ENCODE data around the gene TMEM202. TPM values are rescaled to one million over a fixed set of nuclear protein-coding genes. Genes with fewer than 3 reads are reported as not detected.

TMEM202 gene, protein sequence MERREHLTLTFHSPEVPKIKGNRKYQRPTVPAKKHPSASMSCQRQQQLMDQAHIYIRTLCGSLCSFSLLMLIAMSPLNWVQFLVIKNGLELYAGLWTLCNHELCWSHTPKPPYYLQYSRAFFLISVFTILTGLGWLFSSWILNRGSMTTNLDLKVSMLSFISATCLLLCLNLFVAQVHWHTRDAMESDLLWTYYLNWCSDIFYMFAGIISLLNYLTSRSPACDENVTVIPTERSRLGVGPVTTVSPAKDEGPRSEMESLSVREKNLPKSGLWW
- total RNA-seq (not detected), polyA plus RNA-seq (not detected)

DNA sequence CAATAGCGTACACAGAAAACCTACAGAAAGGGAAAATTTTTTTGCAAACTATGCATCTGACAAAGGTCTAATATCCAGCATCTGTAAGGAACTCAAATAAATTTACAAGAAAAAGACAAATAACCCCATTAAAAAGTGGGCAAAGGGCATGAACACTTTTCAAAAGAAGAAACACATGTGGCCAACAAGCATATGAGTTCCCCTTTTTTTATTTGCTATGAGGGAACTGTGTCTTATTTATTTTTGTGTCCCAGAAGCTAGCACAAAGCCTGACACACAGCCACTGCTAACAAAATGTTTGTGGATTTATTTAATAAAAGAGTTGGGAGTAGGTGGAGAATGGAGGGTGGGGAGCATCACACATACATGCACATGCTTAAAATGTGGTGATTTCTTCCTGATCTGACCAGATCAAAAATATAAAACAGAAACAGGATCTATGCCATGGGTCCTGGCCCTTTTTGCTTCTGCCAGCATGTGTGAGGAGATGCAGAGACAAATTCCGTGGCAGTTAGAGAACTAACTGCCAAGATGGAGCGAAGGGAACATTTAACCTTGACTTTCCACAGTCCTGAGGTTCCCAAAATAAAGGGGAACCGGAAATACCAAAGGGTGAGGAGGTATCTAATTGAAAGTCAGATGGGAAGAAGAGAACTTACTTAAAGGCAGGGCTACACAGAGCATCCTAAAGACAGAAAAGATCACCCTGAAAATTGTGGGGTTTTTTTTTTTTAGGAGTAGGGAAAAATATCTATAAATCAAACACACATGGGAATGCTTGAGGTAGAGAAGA lies at the start of gene TMEM202:
TSS of gene TMEM202 (plus strand) at position 510 of the 793 bp plus-strand sequence. CDS start at position 532, 22 bp downstream.
- WGBS: 67% methylated on average over 4 of the region's 4 CpGs
- DNase-seq (ENCODE audit: extremely low spot score): no peak
- H3K4me3 ChIP-seq (ENCODE audit: low read depth, low read length): no peak within 1 kb of the TSS
- H3K27ac ChIP-seq (ENCODE audit: low read depth): no peak within 1 kb of the TSS
- H3K4me1 ChIP-seq (ENCODE audit: insufficient read depth): no peaks in the 10 kb centered on the region
- no peaks in the 10 kb centered on the region for H3K36me3 ChIP-seq (ENCODE audit: insufficient read depth)

DNA sequence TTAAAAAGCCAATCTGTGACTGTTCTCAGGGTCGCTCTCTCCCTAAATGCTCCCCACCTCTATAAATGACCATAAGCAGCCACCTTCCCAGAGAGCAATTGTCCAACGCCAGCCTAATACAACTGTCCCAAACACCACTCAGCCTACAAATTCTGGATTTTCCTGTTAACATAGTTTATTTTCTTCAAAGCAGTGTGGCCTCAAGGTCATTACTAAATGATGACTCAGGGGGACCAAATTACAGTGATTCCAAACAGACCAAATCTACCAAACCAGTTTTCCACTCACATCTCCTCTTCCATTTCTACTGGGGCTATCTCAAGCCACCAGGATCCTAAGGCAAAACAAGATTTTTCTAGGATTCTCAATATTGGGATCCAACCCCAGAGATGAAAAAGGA lies 44.8 kb upstream of the TMEM202 start:
- no peak overlapping the region for H3K4me3 ChIP-seq (ENCODE audit: low read depth, low read length)
- 93% methylated on average over 2 of the region's 2 CpGs for WGBS
- DNase-seq (ENCODE audit: extremely low spot score): no peak
- H3K4me1 ChIP-seq (ENCODE audit: insufficient read depth): no peaks in the 10 kb centered on the region
- H3K36me3 ChIP-seq (ENCODE audit: insufficient read depth): peaks cover 10% of the 10 kb centered on the region
- no peak overlapping the region for H3K27ac ChIP-seq (ENCODE audit: low read depth)

DNA sequence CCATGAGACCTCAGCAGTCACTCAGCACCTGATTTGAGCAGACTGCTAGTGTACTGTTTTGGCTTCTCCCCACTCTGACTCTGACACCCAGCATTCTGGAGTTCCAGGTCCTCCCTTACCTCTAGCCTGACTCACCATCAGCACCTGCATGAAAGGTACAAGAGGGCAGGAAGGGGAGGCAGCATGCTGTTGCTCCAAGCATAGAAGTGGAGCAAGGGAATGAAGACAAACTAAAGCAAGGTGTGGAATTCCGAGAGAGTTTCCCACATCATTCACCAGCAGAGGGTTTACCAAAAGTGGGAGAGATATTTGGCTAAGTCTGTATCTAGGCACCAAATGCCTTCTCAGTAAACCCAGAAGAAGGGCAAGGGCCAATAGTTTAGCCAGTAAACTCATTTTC lies 43.6 kb upstream of the TMEM202 start:
- DNase-seq (ENCODE audit: extremely low spot score): no peak
- no peak overlapping the region for H3K27ac ChIP-seq (ENCODE audit: low read depth)
- no peak overlapping the region for H3K4me3 ChIP-seq (ENCODE audit: low read depth, low read length)
- peaks cover 10% of the 10 kb centered on the region for H3K36me3 ChIP-seq (ENCODE audit: insufficient read depth)
- no peaks in the 10 kb centered on the region for H3K4me1 ChIP-seq (ENCODE audit: insufficient read depth)
- 85% methylated on average over 1 of the region's 1 CpG for WGBS

DNA sequence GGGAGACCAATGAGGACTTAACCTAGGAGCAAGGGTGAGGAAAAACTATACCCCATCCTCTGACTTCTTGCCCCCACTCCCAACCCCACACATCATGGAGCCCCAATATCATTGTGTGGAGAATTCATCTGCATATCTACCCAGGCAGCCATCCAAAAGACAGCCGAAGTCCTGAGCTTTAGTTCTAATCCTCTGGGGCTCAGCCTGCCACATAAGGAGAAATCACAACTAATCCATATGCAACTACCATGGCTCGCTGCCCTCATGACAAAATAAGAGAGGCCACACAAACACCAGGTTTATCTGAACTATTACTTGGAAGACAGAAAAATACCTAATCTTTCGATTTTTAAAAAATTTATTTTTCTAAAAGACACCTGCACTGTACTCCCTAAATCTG lies 40.0 kb upstream of the TMEM202 start:
- Histone ChIP-seq H3K27ac (ENCODE audit: low read depth) (no peak overlapping the region), H3K36me3 (ENCODE audit: insufficient read depth) (no peaks in the 10 kb centered on the region), H3K4me3 (ENCODE audit: low read depth, low read length) (no peak overlapping the region), H3K4me1 (ENCODE audit: insufficient read depth) (no peaks in the 10 kb centered on the region)
- 61% methylated on average over 3 of the region's 3 CpGs for WGBS
- no peak for DNase-seq (ENCODE audit: extremely low spot score)

DNA sequence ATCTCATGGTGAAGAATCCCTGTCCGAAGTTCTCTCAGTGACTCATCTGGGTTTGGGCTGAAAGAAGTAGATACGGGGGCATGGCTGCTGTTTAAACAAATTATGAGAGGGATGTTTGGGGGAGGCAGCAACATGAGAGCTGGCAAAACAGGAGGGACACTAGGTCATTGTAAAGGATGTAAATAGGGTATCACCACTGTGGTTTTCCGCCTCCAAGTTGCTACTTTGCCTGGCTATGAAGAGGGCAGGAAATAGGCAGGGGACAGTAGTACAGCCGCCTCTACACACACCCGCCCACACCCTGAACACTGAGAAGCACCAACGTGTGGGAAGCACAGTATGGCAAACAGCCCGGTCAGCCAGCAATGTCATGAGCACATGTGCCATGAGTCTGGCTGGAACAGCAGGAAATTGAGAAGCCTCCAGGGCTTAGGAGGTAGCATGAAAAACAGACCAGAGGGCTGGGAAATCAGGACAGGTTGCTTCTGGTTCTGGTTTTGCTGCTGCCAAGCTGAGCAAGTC lies 39.4 kb upstream of the TMEM202 start:
- DNase-seq (ENCODE audit: extremely low spot score): no peak
- H3K4me3 ChIP-seq (ENCODE audit: low read depth, low read length): no peak overlapping the region

DNA sequence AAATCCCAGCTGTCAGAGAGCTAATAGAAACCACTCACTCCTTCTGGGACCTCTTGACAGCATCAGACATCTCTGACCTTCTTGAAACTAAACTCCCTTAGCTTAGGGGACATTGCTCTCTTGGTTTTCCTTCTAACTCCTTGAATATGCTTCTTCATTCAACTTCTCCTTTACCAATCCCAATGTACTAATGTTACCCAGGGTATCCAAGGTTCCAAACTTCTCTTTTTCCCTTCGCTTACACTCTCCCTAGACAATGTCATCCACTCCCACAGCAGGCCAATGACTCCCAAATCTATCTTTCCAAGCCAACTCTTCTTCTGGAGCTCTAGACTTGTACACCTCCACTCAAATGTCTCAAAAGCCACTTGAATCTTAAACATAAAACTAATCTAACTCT lies 36.9 kb upstream of the TMEM202 start:
- no peak for DNase-seq (ENCODE audit: extremely low spot score)
- Histone ChIP-seq H3K4me1 (ENCODE audit: insufficient read depth) (no peaks in the 10 kb centered on the region), H3K4me3 (ENCODE audit: low read depth, low read length) (no peak overlapping the region), H3K36me3 (ENCODE audit: insufficient read depth) (no peaks in the 10 kb centered on the region), H3K27ac (ENCODE audit: low read depth) (no peak overlapping the region)
- 94% methylated on average over 1 of the region's 1 CpG for WGBS

More for the DNA sequence above, 39.4 kb upstream of the TMEM202 start:
- Histone ChIP-seq H3K27ac (ENCODE audit: low read depth) (no peak overlapping the region), H3K4me1 (ENCODE audit: insufficient read depth) (no peaks in the 10 kb centered on the region), H3K36me3 (ENCODE audit: insufficient read depth) (no peaks in the 10 kb centered on the region)
- WGBS: 57% methylated on average over 7 of the region's 7 CpGs

DNA sequence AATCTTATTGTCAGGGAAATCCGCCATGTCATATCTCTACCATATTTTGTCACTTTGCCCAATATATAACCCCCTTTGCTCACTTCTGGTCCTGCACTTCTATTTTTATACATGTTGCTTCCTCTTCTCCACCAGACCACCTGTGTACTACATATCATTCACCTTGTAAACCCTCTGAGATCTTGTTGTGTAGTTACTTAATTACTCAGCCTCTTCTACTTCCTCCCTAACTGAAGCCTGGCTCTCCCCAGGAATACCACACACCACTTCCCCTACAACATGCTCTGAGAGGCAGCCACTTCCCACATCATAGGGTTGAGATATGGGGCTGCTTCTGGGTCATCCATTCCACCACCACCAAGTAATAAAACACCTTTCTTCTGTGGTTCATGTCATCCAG lies 32.3 kb upstream of the TMEM202 start:
- no peak for DNase-seq (ENCODE audit: extremely low spot score)
- WGBS: 85% methylated on average over 1 of the region's 1 CpG
- peaks cover 1% of the 10 kb centered on the region for H3K36me3 ChIP-seq (ENCODE audit: insufficient read depth)
- H3K27ac ChIP-seq (ENCODE audit: low read depth): no peak overlapping the region
- H3K4me3 ChIP-seq (ENCODE audit: low read depth, low read length): no peak overlapping the region
- no peaks in the 10 kb centered on the region for H3K4me1 ChIP-seq (ENCODE audit: insufficient read depth)

DNA sequence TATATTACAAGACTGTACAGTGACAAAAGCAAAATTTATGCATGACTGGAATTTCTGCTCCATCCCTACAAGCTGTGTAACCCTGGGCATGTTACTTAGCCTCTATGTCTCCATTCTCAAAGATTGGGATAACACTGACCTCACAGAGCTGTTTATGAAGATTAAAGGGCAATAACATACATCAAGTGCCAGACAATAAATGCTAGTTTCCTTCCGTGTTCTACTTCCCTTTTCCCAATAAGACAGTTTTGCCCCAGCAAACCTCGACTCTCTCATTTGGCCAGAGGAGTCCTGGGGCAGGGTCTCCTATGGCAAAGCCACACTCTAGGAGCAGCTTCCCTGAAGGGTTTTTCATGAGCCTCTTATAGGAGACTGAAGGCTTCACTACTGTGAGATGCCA lies 29.8 kb upstream of the TMEM202 start:
- 81% methylated on average over 2 of the region's 2 CpGs for WGBS
- DNase-seq (ENCODE audit: extremely low spot score): no peak
- H3K36me3 ChIP-seq (ENCODE audit: insufficient read depth): peaks cover 1% of the 10 kb centered on the region

DNA sequence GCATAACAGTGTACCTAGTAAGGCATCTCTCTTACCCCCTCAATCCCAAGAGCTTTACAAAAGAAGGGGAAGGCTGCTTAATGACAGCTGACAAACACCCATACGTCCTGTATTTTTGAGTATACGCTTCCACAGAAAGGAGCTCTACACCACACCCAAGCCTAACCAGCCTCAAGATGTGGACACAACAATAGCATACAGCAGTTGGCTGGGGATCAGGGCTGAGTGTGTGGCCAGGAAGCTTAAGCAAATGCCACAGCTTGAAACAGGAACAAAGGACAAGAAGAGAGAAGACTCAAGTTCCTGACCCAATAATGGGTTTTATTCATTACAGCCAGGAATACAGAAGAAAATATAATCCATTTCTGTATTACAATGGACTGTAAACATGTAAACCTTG lies 29.2 kb upstream of the TMEM202 start:
- no peaks in the 10 kb centered on the region for H3K4me1 ChIP-seq (ENCODE audit: insufficient read depth)
- WGBS: 79% methylated on average over 2 of the region's 2 CpGs
- no peak overlapping the region for H3K27ac ChIP-seq (ENCODE audit: low read depth)
- H3K4me3 ChIP-seq (ENCODE audit: low read depth, low read length): no peak overlapping the region
- peaks cover 1% of the 10 kb centered on the region for H3K36me3 ChIP-seq (ENCODE audit: insufficient read depth)
- DNase-seq (ENCODE audit: extremely low spot score): no peak

More for the DNA sequence above, 29.8 kb upstream of the TMEM202 start:
- no peak overlapping the region for H3K27ac ChIP-seq (ENCODE audit: low read depth)
- H3K4me3 ChIP-seq (ENCODE audit: low read depth, low read length): no peak overlapping the region
- H3K4me1 ChIP-seq (ENCODE audit: insufficient read depth): no peaks in the 10 kb centered on the region

DNA sequence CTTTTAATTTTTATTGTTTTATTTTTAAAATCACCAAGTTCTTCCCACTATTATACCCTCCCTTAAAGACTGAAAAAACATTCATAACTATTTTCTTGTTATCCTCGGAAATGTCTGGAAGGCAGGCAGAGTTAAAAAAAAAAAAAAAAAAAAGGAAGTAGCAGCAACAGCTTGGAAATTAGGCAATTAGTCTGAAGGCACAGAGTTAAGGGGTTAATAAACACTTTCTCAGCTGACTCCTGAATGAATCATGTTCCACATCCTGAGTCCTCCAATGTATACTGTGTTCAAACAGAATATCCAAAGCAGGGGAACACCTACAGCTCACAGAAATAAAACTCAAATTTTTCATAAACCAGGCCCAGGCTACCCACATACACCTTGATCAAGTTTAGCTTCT lies 28.1 kb upstream of the TMEM202 start:
- DNase-seq (ENCODE audit: extremely low spot score): no peak
- Histone ChIP-seq H3K36me3 (ENCODE audit: insufficient read depth) (peaks cover 1% of the 10 kb centered on the region), H3K27ac (ENCODE audit: low read depth) (no peak overlapping the region), H3K4me3 (ENCODE audit: low read depth, low read length) (no peak overlapping the region), H3K4me1 (ENCODE audit: insufficient read depth) (no peaks in the 10 kb centered on the region)
- 77% methylated on average over 1 of the region's 1 CpG for WGBS

DNA sequence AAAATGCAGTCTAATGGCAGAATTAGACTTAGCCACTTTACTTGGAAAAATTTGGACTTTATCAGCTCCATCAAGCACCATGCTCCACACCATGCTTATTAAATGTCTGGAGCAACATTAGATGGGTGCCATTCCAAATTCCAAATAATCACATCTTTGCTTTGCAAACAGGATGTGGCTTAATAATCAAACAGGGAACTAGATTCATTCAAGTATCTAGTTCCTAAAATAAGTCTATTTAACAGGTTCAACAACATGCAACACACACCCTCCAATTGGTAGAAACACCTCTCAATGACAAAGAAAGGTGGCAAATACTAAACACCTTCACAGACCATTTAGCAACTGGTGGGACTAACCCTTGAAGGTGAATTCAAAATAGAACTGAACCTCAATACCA lies 25.7 kb upstream of the TMEM202 start:
- no peaks in the 10 kb centered on the region for H3K4me1 ChIP-seq (ENCODE audit: insufficient read depth)
- peaks cover 1% of the 10 kb centered on the region for H3K36me3 ChIP-seq (ENCODE audit: insufficient read depth)
- no peak for DNase-seq (ENCODE audit: extremely low spot score)
- no peak overlapping the region for H3K4me3 ChIP-seq (ENCODE audit: low read depth, low read length)
- H3K27ac ChIP-seq (ENCODE audit: low read depth): no peak overlapping the region

DNA sequence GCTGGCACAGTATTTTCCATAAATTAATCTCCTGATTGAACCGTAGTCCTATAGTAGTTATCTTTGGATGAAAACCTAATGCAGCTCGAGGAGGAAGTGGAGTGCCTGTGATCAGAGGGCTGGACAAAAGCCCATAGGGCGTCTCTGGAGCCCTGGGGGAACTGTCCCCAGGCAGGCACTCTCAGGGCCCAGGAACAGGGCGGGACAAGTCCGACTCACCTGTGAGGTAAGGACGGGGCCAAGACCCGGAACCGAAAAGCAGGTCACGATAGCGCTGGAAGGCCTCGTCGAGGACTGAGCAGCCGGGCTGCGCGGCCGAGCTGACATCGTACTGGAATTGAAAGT lies 22.6 kb upstream of the TMEM202 start:
- DNase-seq (ENCODE audit: extremely low spot score): peak; percentile 10

DNA sequence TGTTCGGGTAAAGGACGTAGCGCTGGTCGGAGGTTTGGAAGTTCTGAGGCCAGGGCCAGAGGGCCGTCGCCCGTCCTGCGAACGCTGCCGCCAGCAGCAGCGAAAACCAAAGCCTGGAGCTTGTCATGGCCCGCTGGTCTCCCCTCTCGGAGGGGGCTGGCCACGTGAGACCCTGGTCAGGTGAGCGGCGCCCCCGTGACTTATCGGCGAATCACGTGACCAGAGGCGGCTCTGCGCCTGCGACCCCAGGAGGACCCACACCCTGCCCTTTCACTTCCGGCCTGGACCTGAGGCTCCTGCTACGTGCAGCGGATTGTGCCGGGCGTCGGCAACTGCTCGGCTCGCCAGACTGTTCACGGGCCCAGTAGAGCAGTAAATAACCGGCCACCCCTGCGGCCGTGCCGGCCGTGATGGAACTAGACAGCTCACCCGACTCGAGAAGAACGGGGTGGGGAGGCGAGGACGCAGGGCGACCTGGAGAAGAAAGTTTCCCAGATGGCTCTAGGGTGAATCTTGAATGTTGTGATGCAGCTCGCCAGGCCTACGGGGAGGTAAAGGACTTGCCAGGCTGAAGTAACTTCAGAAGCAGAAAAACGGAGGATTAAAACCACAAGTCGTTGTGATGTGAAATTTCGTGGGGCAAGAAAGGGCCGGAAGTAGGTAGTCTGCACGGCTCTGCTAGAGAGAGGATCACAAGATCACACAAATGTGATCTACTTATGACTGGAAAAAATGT lies 22.1 kb upstream of the TMEM202 start, which contains the start of gene HEXA:
TSS of gene HEXA (minus strand) at position 169 of the 736 bp plus-strand sequence. CDS start at position 127, 42 bp downstream.
- Histone ChIP-seq H3K4me1 (ENCODE audit: insufficient read depth) (no peaks in the 10 kb centered on the region), H3K36me3 (ENCODE audit: insufficient read depth) (no peaks in the 10 kb centered on the region), H3K27ac (ENCODE audit: low read depth) (peak within 1 kb of the TSS; percentile 69), H3K4me3 (ENCODE audit: low read depth, low read length) (peak within 1 kb of the TSS; percentile 62)
- WGBS: under 1% methylated on average over 50 of the region's 50 CpGs
- DNase-seq (ENCODE audit: extremely low spot score): peak; percentile 69

More for the DNA sequence above, 22.6 kb upstream of the TMEM202 start:
- WGBS: under 1% methylated on average over 17 of the region's 17 CpGs
- Histone ChIP-seq H3K4me3 (ENCODE audit: low read depth, low read length) (peak overlapping the region; percentile 62), H3K36me3 (ENCODE audit: insufficient read depth) (peaks cover 1% of the 10 kb centered on the region), H3K27ac (ENCODE audit: low read depth) (peak overlapping the region; percentile 51), H3K4me1 (ENCODE audit: insufficient read depth) (no peaks in the 10 kb centered on the region)
